ENCODE measurements around the gene CCSER1. TPM values are rescaled to one million over a fixed set of nuclear protein-coding genes. Genes with fewer than 3 reads are reported as not detected.

Gene CCSER1
- polyA plus RNA-seq, 3 donors = 0.09 to 0.75 (median 0.13) TPM

DNA sequence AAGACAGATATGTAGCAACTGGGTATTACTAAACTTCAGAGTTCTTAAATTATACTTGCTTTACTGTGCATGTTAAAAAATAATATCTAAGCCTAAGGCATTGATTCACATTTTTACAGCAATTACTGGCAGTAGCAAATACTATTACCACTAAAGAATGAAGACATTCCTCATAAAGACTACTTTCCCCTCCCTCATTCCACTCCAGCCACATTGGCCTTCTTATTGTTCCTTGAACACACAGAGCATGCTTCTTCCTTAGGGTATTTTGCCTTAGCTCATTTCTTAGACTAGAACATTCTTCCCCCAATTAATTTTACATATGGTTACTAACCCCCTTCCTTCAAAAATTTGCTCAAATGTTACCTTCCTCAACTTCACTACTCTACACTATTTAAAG is 717.0 kb downstream of the CCSER1 start:
- no peak overlapping the region for H3K4me3 ChIP-seq (replicated peaks in 1 of 3; ENCODE audit: low read depth in 2 of 3, low read length in 3 of 3)

GRCh38 chr4:90845777-90846176 is 718.6 kb downstream of the CCSER1 start:
- Mint-ChIP-seq H3K36me3 (no peaks in the 10 kb centered on the region), H3K27me3 (ENCODE audit: low read depth in 3 of 3) (no peaks in the 10 kb centered on the region), H3K27ac (no peak overlapping the region), H3K4me1 (peaks cover 6% of the 10 kb centered on the region), H3K4me3 (no peak overlapping the region), H3K9me3 (peaks cover 0 to 9% (median 2%) of the 10 kb centered on the region in 7 donors)
- Histone ChIP-seq H3K4me2 (replicated peaks; ENCODE audit: extremely low read depth, low read length, poor library complexity, severe bottlenecking) (no peak overlapping the region), H4K20me1 (ENCODE audit: insufficient read depth, low read length) (no peaks in the 10 kb centered on the region), H3K27ac (ENCODE audit: low read depth in 1 of 2, low read length in 2 of 2) (no peak overlapping the region), H3K27me3 (ENCODE audit: control insufficient read depth in 2 of 2, insufficient read depth in 2 of 2, low read length in 2 of 2) (no peaks in the 10 kb centered on the region), H3K4me3 (replicated peaks in 1 of 3; ENCODE audit: low read depth in 2 of 3, low read length in 3 of 3) (no peak overlapping the region), H3K36me3 (replicated peaks in 1 of 2; ENCODE audit: control insufficient read depth in 1 of 2, insufficient read depth in 2 of 2, low read length in 2 of 2) (no peaks in the 10 kb centered on the region), H2AFZ (ENCODE audit: insufficient read depth, low read depth, low read length, poor library complexity, severe bottlenecking) (no peak overlapping the region), H3K9me3 (replicated peaks in 1 of 2; ENCODE audit: control insufficient read depth in 1 of 2, insufficient read depth in 1 of 2, low read length in 2 of 2) (peaks cover 0 to 6% of the 10 kb centered on the region in 2 donors), H3K79me2 (ENCODE audit: insufficient read depth, low read length) (no peaks in the 10 kb centered on the region), H3K9ac (ENCODE audit: insufficient read depth, low read length, poor library complexity, severe bottlenecking) (no peak overlapping the region), H3K4me1 (ENCODE audit: control insufficient read depth in 1 of 2, insufficient read depth in 2 of 2, low read length in 2 of 2) (no peaks in the 10 kb centered on the region)
- no peak for DNase-seq
- TF ChIP-seq CTCF (IDR thresholded peaks at IDR 0.05) = no peak
- intact Hi-C loops (cut with micrococcal nuclease) = no loop called here

More for the DNA sequence above, 717.0 kb downstream of the CCSER1 start:
- Histone ChIP-seq H3K36me3 (replicated peaks in 1 of 2; ENCODE audit: control insufficient read depth in 1 of 2, insufficient read depth in 2 of 2, low read length in 2 of 2) (no peaks in the 10 kb centered on the region), H3K4me2 (replicated peaks; ENCODE audit: extremely low read depth, low read length, poor library complexity, severe bottlenecking) (no peak overlapping the region), H3K79me2 (ENCODE audit: insufficient read depth, low read length) (no peaks in the 10 kb centered on the region), H2AFZ (ENCODE audit: insufficient read depth, low read depth, low read length, poor library complexity, severe bottlenecking) (no peak overlapping the region), H3K27ac (ENCODE audit: low read depth in 1 of 2, low read length in 2 of 2) (no peak overlapping the region), H4K20me1 (ENCODE audit: insufficient read depth, low read length) (no peaks in the 10 kb centered on the region), H3K9ac (ENCODE audit: insufficient read depth, low read length, poor library complexity, severe bottlenecking) (no peak overlapping the region), H3K4me1 (ENCODE audit: control insufficient read depth in 1 of 2, insufficient read depth in 2 of 2, low read length in 2 of 2) (no peaks in the 10 kb centered on the region), H3K27me3 (ENCODE audit: control insufficient read depth in 2 of 2, insufficient read depth in 2 of 2, low read length in 2 of 2) (no peaks in the 10 kb centered on the region), H3K9me3 (replicated peaks in 1 of 2; ENCODE audit: control insufficient read depth in 1 of 2, insufficient read depth in 1 of 2, low read length in 2 of 2) (no peaks in the 10 kb centered on the region)
- DNase-seq = no peak
- H3K27ac Mint-ChIP-seq = no peak overlapping the region
- intact Hi-C loops (cut with micrococcal nuclease) = no loop called here
- H3K27me3 Mint-ChIP-seq (ENCODE audit: low read depth in 3 of 3) = no peaks in the 10 kb centered on the region
- no peak for TF ChIP-seq CTCF (IDR thresholded peaks at IDR 0.05)
- H3K36me3 Mint-ChIP-seq = no peaks in the 10 kb centered on the region
- peaks cover 0 to 5% (median 0%) of the 10 kb centered on the region in 7 donors for H3K9me3 Mint-ChIP-seq
- peaks cover 8% of the 10 kb centered on the region for H3K4me1 Mint-ChIP-seq
- H3K4me3 Mint-ChIP-seq = no peak overlapping the region

All from CD14-positive monocyte (primary cell).